ENCODE measurements around the gene PLOD2.

DNA sequence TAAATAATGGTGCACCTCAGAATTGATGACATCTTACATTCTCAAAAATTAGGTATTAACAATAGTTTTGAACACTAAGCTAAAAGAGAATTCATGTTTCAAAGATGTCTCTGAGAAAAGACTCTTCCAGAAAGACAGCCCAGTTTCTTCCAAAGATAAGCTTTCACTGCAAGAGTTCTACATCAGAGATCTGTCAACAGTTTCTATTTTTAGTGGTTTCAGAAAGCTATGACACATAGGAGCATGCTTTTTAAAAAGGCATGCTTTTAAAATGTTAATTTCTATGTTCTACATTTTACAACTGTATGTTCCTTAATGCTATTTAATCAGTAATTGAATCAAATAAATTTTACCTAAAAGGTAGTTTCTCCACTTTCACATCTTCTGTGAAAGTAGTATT lies 88.2 kb downstream of the PLOD2 start:
- no peak for TF ChIP-seq CTCF (conservative IDR thresholded peaks at IDR 0.05; ENCODE audit: low read depth, low read length)
- no peak for TF ChIP-seq CHD1 (IDR thresholded peaks at IDR 0.05; ENCODE audit: low read depth, low read length)
- no peak for TF ChIP-seq RCOR1 (IDR thresholded peaks at IDR 0.05; ENCODE audit: insufficient replicate concordance, low read length)
- TF ChIP-seq, protein P1, sequence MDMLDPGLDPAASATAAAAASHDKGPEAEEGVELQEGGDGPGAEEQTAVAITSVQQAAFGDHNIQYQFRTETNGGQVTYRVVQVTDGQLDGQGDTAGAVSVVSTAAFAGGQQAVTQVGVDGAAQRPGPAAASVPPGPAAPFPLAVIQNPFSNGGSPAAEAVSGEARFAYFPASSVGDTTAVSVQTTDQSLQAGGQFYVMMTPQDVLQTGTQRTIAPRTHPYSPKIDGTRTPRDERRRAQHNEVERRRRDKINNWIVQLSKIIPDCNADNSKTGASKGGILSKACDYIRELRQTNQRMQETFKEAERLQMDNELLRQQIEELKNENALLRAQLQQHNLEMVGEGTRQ (IDR thresholded peaks at IDR 0.05; ENCODE audit: low read depth, low read length), result no peak
- TF ChIP-seq RAD21 (IDR thresholded peaks at IDR 0.05; ENCODE audit: low read length), result no peak
- no peak for TF ChIP-seq POLR2A (IDR thresholded peaks at IDR 0.05; ENCODE audit: low read depth, low read length)
- TF ChIP-seq NFE2L2 (IDR thresholded peaks at IDR 0.05; ENCODE audit: low read depth, low read length), result no peak
- TF ChIP-seq, protein P2, sequence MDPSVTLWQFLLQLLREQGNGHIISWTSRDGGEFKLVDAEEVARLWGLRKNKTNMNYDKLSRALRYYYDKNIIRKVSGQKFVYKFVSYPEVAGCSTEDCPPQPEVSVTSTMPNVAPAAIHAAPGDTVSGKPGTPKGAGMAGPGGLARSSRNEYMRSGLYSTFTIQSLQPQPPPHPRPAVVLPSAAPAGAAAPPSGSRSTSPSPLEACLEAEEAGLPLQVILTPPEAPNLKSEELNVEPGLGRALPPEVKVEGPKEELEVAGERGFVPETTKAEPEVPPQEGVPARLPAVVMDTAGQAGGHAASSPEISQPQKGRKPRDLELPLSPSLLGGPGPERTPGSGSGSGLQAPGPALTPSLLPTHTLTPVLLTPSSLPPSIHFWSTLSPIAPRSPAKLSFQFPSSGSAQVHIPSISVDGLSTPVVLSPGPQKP (IDR thresholded peaks at IDR 0.05; ENCODE audit: borderline replicate concordance, low read depth, low read length), result no peak
- TF ChIP-seq CEBPB (IDR thresholded peaks at IDR 0.05; ENCODE audit: low read depth, low read length), result no peak
- TF ChIP-seq FOS (IDR thresholded peaks at IDR 0.05; ENCODE audit: low read depth, low read length), result no peak
- TF ChIP-seq SMC3 (IDR thresholded peaks at IDR 0.05; ENCODE audit: low read depth, low read length), result no peak
- no peak for TF ChIP-seq BHLHE40 (IDR thresholded peaks at IDR 0.05; ENCODE audit: low read depth, low read length)
- peak; percentile 94 for TF ChIP-seq MXI1 (IDR thresholded peaks at IDR 0.05; ENCODE audit: borderline replicate concordance, low read depth, low read length)

All from IMR-90 (cell line).